AG08395 (cell line): ENCODE data around the gene KIF2B.
"Not testable (repeated sequence)": the region's sequence is repeated elsewhere in the genome, so short reads cannot be mapped to it uniquely, and the experiment has no call there.

ENCODE experiments used
- DNase-seq: peaks from one replicate; pipeline ENCODE4 v3.0.0; 2012; ENCODE audit warnings: mixed read lengths, low spot score

The KIF2B gene, protein sequence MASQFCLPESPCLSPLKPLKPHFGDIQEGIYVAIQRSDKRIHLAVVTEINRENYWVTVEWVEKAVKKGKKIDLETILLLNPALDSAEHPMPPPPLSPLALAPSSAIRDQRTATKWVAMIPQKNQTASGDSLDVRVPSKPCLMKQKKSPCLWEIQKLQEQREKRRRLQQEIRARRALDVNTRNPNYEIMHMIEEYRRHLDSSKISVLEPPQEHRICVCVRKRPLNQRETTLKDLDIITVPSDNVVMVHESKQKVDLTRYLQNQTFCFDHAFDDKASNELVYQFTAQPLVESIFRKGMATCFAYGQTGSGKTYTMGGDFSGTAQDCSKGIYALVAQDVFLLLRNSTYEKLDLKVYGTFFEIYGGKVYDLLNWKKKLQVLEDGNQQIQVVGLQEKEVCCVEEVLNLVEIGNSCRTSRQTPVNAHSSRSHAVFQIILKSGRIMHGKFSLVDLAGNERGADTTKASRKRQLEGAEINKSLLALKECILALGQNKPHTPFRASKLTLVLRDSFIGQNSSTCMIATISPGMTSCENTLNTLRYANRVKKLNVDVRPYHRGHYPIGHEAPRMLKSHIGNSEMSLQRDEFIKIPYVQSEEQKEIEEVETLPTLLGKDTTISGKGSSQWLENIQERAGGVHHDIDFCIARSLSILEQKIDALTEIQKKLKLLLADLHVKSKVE

DNA sequence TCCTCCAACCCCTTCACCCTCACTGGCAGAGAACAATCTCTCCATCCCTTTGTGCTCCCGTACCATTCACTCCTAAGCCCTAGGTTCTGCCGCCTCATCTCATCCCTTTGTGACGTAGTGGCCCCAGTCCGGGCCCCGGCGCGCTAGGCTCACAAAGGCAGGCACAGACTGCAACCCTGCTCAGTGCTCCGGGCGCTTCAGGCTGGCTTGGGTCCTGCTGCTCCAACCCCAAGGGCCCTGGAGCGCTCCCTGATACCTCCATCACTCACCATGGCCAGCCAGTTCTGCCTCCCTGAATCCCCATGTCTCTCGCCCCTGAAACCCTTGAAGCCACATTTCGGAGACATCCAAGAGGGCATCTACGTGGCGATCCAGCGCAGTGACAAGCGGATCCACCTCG lies at the start of gene KIF2B:
Gene KIF2B (plus strand): TSS at position 164 of the 400 bp plus-strand sequence. CDS start 107 bp downstream, at position 271.
- no peak for DNase-seq

DNA sequence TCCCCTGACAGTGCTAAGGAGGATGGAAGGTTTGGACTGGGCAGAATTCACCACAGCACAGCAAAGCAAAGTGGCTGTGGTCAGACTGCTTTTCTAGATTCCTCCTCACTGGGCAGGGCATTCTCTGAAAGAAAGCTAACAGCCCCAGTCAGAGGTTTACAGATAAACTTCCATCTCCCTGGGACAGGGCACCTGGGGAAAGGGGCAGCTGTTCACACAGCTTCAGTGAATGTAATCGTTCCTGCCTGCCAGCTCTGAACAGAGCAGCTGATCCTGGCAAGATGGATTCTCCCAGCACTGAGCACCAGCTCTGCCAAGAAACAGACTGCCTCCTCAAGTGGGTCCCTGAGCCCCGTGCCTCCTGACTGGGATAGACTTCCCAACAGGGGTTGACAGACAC lies 42.4 kb upstream of the KIF2B start:
- DNase-seq, result no peak

DNA sequence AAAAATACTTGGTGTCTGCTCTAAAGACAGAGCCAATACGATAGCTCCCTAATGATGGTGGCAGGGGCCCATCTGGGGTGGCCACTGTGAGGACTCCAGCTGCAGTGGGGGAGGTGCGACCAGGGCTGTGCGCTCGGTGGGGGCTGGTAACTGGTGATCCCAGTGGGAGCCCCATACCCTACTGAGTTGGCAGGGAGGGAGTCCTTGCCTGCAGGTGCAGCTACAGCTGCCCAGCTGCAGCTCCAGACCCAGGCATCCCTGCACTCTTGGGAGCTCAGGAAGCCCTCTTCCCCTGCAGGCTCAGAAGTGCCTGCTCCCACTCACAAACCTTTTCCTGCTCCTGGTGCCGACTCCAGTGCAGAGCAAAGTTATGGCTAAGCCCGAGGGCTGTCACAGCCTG lies 31.2 kb upstream of the KIF2B start:
- DNase-seq, result no peak

DNA sequence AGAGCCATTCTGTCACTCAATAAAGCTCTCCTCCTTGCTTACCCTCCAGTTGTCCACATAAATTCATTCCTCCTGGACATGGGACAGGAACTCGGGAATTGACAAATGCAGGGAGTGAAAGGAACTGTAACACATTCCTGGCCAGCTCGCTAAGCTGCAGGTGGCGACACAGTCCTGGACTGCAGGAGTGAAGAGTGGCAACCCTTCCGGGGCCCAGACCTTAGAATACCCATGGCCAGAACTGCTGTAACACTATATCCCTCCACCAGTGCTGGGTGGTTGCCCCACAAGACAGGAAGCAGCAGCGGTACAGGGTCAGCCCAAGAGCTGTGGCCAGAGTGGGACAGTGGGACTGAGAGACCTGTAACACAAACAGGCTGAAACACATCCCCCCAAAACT lies 30.3 kb upstream of the KIF2B start:
- DNase-seq, result no peak

DNA sequence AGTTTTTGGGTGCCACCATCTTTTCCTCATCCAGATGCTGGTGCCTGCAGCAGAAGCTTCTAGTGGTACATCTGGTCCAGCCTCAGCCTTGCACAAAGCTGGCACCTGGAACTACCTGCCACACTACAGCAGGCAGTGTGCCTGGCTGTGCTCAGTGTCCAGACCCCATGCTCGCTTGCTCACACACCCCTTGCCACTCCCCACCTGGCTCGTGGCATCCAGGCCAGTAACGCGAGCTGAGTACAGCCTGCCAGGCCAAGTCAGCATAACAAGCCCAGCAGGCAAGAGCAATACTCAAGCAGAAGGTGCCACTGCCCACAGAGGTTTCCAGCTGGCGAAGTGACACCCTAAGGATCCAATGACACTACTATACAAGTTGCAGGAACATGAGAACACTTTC lies 29.7 kb upstream of the KIF2B start:
- DNase-seq, result no peak

DNA sequence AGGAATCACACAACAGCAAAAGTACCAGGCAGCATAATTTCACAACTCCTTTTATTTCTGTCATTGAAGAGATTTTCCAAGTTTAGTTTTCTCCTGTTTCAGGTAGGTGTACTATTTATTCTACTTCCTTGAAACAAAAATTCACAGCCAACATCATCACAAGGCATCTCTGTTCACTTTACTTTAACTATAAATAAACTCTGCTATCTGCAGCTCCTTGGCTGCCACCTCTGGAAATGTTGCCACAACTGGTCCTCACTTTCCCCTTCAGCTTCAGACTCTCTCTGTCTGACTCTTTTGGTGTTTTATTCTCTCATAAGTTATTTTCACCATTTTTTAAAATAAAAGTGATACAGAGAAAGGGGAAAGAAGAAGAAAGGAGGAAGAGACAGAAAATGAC lies 27.9 kb upstream of the KIF2B start:
- DNase-seq, result no peak

DNA sequence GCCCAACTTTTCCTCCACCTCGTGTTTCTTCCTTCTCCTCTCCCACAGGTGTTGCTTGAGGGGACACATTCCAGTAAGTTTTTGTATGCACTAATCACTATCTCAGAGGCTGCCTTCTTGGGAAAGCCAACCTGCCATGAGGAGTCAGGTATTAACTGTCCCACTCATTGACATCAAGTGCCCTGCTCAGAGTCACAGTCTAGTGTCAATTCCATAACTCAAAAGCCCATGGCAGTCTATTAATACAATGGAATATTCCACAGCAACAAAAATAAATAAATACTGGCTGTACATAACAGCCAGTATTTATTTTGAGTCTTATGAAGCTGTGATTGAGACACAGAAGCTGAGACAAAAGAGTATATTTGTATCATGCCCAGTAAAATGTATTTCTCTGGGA lies 26.1 kb upstream of the KIF2B start:
- no peak for DNase-seq

DNA sequence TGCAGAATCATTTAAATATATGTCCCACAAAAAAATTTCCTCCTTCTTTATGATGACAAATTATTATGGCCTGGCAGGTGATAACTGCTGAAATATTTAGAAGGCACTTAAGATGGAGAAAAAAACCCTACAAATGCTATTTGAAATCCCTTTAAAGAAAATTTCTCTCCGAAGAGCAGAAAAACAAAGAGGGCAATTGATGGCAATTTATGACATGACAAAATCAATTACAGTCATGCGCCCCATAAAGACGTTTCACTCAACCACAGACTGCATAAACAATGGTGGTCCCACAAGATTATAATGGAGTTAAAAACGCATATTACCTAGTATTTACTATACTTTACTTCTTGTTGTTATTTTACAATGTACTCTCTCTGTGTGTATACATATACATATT lies 25.2 kb upstream of the KIF2B start:
- no peak for DNase-seq

DNA sequence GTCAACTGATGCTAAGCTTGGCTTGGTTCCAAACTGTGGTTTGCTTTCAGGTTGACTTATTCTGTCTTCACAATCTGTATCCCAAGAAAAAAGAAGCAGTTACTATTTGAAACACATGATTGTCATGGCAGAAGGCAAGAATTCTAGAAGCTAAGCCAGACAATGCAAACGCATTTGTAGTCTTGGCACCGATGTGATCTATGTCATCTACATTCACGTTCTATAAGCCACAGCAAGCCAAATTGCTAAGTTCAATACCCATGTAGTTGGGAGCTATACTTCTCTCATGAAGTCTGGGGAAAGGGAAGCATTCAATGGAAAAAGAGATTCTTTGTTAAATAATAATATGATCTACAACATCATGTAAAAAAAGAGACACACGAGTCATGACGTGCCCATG lies 18.3 kb upstream of the KIF2B start:
- no peak for DNase-seq

DNA sequence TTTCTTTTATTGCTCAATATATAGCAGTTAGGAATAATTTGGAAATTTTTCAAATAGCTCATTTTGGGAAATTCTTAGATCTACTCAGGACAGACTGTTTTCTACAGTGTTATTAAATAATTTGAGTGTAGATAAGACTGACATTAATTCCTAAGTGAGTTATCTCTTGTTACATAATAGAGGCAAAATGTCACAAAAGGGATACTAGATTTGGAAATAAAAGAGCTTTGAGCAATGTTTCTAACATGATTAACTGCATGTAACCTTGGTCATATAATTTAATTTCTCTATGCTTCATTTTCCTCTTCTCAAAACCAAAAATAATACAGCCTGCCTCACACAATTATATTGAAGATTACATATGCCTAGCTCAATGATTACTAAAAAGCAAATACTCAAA lies 16.3 kb upstream of the KIF2B start:
- DNase-seq, result no peak

DNA sequence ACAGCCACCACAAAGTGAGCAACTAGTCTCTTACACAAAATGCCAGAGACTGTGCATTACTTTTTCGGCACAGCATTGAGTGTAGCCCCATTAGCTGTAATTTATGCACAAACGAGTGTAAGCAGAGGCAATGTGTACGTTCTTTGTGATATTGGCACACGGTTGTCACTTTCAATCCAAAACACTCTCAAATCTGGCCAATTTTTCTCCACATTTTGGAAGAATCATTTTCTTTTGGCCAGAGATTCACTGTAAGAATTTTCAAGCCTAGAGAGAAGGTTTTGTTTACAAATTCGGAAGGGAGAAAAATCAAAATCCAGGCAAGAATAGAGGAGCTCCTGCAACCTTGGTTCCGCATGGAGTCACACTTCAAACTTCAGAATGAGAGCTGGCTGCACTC lies 15.4 kb upstream of the KIF2B start:
- DNase-seq, result no peak

DNA sequence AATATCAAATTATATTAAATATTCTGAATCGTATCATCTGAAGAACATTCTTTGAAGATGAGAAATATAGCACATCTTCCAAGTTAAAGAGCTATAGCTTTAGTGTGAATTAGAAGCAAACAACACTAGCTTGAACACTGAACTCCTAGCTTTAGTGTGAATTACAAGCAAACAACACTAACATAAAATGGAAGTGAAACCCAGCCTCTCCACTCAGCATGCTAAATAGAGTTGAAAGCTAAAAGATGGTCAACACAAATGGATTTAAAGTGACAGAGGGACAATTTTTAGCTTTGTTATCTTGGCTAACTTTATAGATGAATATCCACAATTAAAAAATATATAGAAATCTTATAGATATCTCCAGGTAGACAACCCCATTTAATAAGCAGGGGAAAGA lies 4.5 kb upstream of the KIF2B start:
- DNase-seq, result no peak

DNA sequence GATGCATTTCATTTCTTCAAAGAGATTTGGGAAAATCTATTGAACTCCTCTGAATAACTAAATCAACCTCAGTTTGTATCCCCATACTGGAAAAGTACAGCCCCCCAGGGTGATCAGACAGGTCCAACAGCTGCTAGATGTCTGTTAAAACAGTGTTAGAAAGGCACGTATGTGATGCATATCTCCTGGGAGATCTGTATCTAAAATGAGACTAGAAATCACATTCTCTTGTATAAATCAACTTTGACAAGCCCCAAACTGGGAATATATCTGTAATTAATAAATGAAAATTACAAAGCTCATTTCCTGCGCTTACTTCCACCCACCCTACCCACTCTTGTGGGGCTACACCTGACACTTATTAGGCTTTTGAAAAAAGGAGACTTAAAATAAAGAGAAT lies 3.8 kb upstream of the KIF2B start:
- DNase-seq, result no peak

DNA sequence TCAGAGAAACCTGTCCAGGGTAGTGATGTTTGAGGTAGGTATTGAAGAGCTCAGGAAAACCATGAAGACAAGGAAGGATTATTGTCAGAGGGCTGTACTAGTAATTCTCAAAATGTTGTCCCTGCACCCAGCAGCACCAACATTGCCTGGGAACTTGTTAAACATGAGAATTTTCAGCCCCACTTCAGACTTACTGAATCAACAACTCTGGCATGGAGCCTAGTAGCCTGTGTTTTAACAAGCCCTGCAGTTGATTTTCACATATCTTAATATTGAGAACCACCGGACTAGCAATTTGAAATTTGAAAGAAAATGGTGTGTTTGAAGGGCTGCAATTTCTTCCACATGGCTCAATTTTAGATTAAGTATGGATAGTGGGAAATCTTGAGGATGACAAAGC lies 2.8 kb upstream of the KIF2B start:
- no peak for DNase-seq

DNA sequence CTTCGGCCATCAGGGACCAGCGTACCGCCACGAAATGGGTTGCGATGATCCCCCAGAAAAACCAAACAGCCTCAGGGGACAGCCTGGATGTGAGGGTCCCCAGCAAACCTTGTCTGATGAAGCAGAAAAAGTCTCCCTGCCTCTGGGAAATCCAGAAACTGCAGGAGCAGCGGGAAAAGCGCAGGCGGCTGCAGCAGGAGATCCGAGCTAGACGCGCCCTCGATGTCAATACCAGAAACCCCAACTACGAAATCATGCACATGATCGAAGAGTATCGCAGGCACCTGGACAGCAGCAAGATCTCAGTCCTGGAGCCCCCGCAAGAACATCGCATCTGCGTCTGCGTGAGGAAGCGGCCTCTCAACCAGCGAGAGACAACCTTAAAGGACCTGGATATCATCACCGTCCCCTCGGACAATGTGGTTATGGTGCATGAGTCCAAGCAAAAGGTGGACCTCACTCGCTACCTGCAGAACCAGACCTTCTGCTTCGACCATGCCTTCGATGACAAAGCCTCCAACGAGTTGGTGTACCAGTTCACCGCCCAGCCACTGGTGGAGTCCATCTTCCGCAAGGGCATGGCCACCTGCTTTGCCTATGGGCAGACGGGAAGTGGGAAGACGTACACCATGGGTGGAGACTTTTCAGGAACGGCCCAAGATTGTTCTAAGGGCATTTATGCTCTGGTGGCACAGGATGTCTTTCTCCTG lies 769 bp downstream of the KIF2B start:
- no peak for DNase-seq

DNA sequence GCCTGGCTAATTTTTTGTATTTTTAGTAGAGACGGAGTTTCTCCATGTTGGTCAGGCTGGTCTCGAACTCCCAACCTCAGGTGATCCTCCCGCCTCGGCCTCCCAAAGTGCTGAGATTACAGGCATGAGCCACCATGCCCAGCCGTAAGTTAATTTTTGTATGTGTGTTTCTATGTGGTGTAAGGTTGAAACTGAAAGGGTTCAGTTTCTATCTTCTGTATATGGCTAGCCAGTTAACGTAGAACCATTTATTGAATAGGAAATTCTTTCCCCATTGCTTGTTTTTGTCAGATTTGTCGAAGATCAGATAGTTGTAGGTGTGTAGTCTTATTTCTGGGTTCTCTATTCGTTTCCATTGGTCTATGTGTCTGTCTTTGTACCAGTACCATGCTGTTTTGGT lies 12.0 kb downstream of the KIF2B start:
- DNase-seq, result not testable (repeated sequence)

DNA sequence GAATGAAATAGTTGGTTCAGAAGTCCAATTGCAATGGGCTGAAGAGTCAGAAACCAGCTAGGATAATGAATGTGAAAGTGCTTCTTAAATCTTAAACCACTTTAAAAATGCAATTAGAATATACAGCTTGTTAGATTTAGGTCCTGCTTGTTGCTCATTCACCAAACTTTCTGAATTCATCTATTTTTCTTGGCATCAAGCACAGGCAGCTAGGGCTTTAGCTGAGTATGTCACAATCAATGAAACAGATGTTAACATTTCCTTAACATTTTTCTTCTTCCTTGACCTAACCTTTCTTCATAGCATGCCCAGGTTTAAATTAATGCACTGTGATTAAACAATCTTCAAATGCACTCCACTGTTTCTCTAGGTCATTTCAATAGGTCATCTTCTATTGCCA lies 14.4 kb downstream of the KIF2B start:
- DNase-seq, result no peak

DNA sequence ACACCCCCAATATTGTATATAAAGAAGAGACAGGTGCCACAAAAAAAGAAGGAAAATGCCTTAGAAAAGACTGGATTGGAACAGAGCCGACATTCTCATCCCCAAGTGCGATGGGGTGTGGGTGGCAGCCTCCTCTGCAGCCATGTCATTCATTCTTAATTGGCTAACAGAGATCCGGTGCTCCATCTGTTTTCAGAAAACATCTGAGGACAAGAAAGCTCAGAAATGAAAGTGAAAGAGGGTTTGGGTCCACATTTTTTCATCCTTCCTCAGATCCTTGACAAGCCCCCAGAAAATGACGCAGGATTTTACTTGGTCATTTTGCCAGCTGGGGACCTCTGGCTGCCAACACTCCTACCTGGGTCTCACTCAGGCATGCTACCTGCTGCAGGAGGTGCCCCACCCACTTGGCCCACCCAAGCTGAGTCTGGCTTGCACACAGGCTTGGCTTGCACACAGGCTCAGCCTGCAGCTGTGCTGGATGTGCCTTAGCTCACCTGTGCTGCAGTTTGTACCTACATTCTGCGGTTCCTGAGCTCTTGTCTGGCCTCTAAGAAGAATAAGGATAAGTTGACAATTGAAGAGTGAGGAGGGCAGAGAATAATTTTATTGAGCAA lies 21.9 kb downstream of the KIF2B start:
- no peak for DNase-seq

DNA sequence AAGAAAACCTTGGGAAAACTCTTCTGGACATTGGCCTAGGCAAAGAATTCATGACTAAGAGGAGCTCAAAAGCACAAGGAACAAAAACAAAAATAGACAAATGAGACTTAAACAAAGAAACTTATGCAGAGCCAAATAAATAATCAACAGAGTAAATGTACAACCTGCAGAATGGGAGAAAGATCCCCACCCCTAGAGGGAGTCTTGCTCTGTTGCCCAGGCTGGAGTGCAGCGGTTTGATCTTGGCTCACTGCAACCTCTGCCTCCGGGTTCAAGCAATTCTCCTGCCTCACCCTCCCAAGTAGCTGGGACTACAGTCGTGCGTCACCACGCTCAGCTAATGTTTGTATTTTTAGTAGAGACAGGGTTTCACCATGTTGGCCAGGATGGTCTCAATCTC lies 48.4 kb downstream of the KIF2B start:
- DNase-seq, result not testable (repeated sequence)
